Mammary epithelial cell (primary cell): ENCODE results near the gene USP8.
"Not testable (repeated sequence)": the region's sequence is repeated elsewhere in the genome, so short reads cannot be mapped to it uniquely, and the experiment has no call there.

Source experiments
- EZH2 ChIP-seq: IDR thresholded peaks from 2 replicates; pipeline ENCODE4 v1.6.1; 2012; ENCODE audit warnings: low read length, inconsistent platforms, borderline replicate concordance
- TF ChIP-seq, protein P1 (sequence below), 2 donors: IDR thresholded peaks in 1 of 2; conservative IDR thresholded peaks in 1 of 2; 2 replicates each; pipeline ENCODE4 v1.5.1; 2011 to 2012; ENCODE audit warnings: inconsistent platforms in 2 of 2, low read length in 2 of 2, mild to moderate bottlenecking in 2 of 2, control low read depth in 1 of 2, low read depth in 1 of 2; ENCODE audit not compliant: insufficient read depth in 1 of 2; ENCODE audit errors: extremely low read depth in 1 of 2

DNA sequence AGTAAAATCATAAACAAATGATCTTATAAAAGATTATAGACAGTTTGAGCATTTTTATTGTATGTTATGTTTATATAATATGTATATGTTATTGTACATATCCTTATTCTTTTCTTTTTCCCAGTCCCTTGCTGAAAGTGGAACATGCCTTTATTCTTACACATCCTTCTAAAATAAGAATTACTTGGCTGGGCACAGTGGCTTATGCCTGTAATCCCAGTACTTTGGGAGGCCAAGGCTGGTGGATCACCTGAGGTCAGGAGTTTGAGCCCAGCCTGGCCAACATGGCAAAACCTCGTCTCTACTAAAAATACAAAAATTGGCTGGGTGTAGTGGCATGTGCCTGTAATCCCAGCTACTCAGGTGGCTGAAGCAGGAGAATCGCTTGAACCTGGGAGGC, 70.3 kb downstream of the USP8 start:
- TF ChIP-seq, protein P1, sequence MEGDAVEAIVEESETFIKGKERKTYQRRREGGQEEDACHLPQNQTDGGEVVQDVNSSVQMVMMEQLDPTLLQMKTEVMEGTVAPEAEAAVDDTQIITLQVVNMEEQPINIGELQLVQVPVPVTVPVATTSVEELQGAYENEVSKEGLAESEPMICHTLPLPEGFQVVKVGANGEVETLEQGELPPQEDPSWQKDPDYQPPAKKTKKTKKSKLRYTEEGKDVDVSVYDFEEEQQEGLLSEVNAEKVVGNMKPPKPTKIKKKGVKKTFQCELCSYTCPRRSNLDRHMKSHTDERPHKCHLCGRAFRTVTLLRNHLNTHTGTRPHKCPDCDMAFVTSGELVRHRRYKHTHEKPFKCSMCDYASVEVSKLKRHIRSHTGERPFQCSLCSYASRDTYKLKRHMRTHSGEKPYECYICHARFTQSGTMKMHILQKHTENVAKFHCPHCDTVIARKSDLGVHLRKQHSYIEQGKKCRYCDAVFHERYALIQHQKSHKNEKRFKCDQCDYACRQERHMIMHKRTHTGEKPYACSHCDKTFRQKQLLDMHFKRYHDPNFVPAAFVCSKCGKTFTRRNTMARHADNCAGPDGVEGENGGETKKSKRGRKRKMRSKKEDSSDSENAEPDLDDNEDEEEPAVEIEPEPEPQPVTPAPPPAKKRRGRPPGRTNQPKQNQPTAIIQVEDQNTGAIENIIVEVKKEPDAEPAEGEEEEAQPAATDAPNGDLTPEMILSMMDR (conservative IDR thresholded peaks at IDR 0.05 in 1 of 2, IDR thresholded peaks at IDR 0.05 in 1 of 2; ENCODE audit: extremely low read depth in 1 of 2, insufficient read depth in 1 of 2, low read depth in 1 of 2, low read length in 2 of 2) = not testable (repeated sequence)
- not testable (repeated sequence) for TF ChIP-seq EZH2
